H1 (cell line): ENCODE data around the gene MAPK4. TPM values are rescaled to one million over a fixed set of nuclear protein-coding genes. Genes with fewer than 3 reads are reported as not detected.
A peak's percentile ranks its signal among the peaks of the same experiment; 100 is the strongest.

Experiments used
- CTCF ChIA-PET: fragments of 300-600 bp; sonication (Branson Sonifier 250); formaldehyde crosslinking; loops from one replicate; lab custom pipeline; 2021; ENCODE audit not compliant: partially characterized antibody; lab: Charles Lee
- POLR2A ChIA-PET: fragments of 300-600 bp; sonication (Branson Sonifier 250); formaldehyde crosslinking; loops from one replicate; lab custom pipeline; 2021; ENCODE audit warnings: inconsistent platforms; ENCODE audit not compliant: partially characterized antibody; lab: Charles Lee
- DNase-seq, 2 experiments: peaks; one replicate each; pipeline versions ENCODE4 v3.0.0 to v3.0.0-alpha.2; 2010 to 2022; ENCODE audit warnings: low spot score in 2 of 2, low read depth in 1 of 2, mixed read lengths in 1 of 2
- FAIRE-seq: peaks from 2 replicates; lab custom pipeline; 2011; peaks lifted over from hg19 to GRCh38; lab: Jason Lieb, UNC
- H2AFZ ChIP-seq: 2 replicates; pipeline ENCODE4 v1.8.1; 2012; ENCODE audit warnings: low read length, inconsistent platforms
- H2AK5ac ChIP-seq: 2 replicates; pipeline ENCODE4 v1.6.1; 2013; ENCODE audit warnings: low read depth, low read length
- H2BK120ac ChIP-seq: replicated peaks from 2 replicates; pipeline ENCODE3; 2013; ENCODE audit warnings: low read depth, low read length, inconsistent platforms
- H2BK12ac ChIP-seq: 2 replicates; pipeline ENCODE4 v1.6.1; 2013; ENCODE audit warnings: low read depth, low read length
- H2BK15ac ChIP-seq: 2 replicates; pipeline ENCODE4 v1.6.1; 2013; ENCODE audit warnings: low read length
- H2BK20ac ChIP-seq: 2 replicates; pipeline ENCODE4 v1.6.1; 2013; ENCODE audit warnings: low read length
- H2BK5ac ChIP-seq: 2 replicates; pipeline ENCODE4 v1.6.1; 2013; ENCODE audit warnings: low read depth, low read length
- H3K14ac ChIP-seq: 2 replicates; pipeline ENCODE4 v1.6.1; 2013; ENCODE audit warnings: inconsistent platforms; ENCODE audit not compliant: insufficient read length
- H3K18ac ChIP-seq: 2 replicates; pipeline ENCODE4 v1.6.1; 2013; ENCODE audit warnings: low read length; ENCODE audit errors: extremely low read depth
- H3K23ac ChIP-seq: 2 replicates; pipeline ENCODE4 v1.6.1; 2013; ENCODE audit warnings: inconsistent platforms; ENCODE audit not compliant: insufficient read length
- H3K23me2 ChIP-seq: 2 replicates; pipeline ENCODE4 v1.6.1; 2013; ENCODE audit warnings: low read depth, low read length
- H3K27ac ChIP-seq: 2 replicates; pipeline ENCODE4 v1.6.1; 2011; ENCODE audit warnings: low read depth, low read length, inconsistent platforms
- H3K27me3 ChIP-seq, 4 experiments: replicated peaks in 1 of 4; 1 replicate in 1 of 4; 2 replicates in 3 of 4; pipeline versions ENCODE4 v1.6.1 to v1.8.1; 2011 to 2013; ENCODE audit warnings: low read length in 3 of 4, mild to moderate bottlenecking in 3 of 4, inconsistent platforms in 2 of 4, mixed read lengths in 2 of 4, moderate library complexity in 1 of 4; ENCODE audit not compliant: control insufficient read depth in 3 of 4, insufficient read depth in 3 of 4; ENCODE audit errors: extremely low read depth in 1 of 4
- H3K36me3 ChIP-seq, 4 experiments: 2 replicates each; pipeline versions ENCODE4 v1.6.1 to v1.8.1; 2011 to 2013; ENCODE audit warnings: mild to moderate bottlenecking in 4 of 4, low read length in 3 of 4, moderate library complexity in 2 of 4, control low read depth in 1 of 4, inconsistent platforms in 1 of 4; ENCODE audit not compliant: insufficient read depth in 4 of 4, control insufficient read depth in 2 of 4
- H3K4ac ChIP-seq: replicated peaks from 2 replicates; pipeline ENCODE3; 2013; ENCODE audit warnings: low read length, low read depth, mixed read lengths, inconsistent platforms; ENCODE audit not compliant: insufficient read length
- H3K4me1 ChIP-seq, 4 experiments: replicated peaks in 1 of 4; 1 replicate in 1 of 4; 2 replicates in 3 of 4; pipeline versions ENCODE4 v1.6.1 to v1.8.1; 2011 to 2013; ENCODE audit warnings: low read length in 3 of 4, inconsistent platforms in 2 of 4, mixed read lengths in 1 of 4; ENCODE audit not compliant: insufficient read depth in 4 of 4, control insufficient read depth in 3 of 4
- H3K4me2 ChIP-seq, 2 experiments: 2 replicates each; pipeline versions ENCODE4 v1.6.1 to v1.8.1; 2011 to 2013; ENCODE audit warnings: low read depth in 2 of 2, low read length in 2 of 2, control low read depth in 1 of 2, inconsistent platforms in 1 of 2, mild to moderate bottlenecking in 1 of 2; ENCODE audit not compliant: insufficient read depth in 1 of 2
- H3K4me3 ChIP-seq, 4 experiments: fragments of 200-600, 300-600 bp in 1 of 4; sonication (generic), shearing (Covaris generic), sonication (Bioruptor Twin) in 1 of 4; 2 replicates each; pipeline versions ENCODE4 v1.5.1 to v1.8.1; 2011 to 2016; ENCODE audit warnings: low read length in 4 of 4, low read depth in 3 of 4, control low read depth in 2 of 4, inconsistent platforms in 2 of 4, mild to moderate bottlenecking in 2 of 4, mixed read lengths in 1 of 4, moderate library complexity in 1 of 4; ENCODE audit not compliant: insufficient read depth in 2 of 4; ENCODE audit errors: extremely low read depth in 1 of 4
- H3K56ac ChIP-seq: replicated peaks from 2 replicates; pipeline ENCODE3; 2013; ENCODE audit warnings: low read depth, mild to moderate bottlenecking, mixed read lengths, low read length, inconsistent platforms; ENCODE audit not compliant: insufficient read length
- H3K79me1 ChIP-seq: 2 replicates; pipeline ENCODE4 v1.6.1; 2013; ENCODE audit warnings: low read depth, low read length, control low read depth
- H3K79me2 ChIP-seq, 2 experiments: 2 replicates each; pipeline versions ENCODE4 v1.6.1 to v1.8.1; 2012 to 2013; ENCODE audit warnings: low read length in 2 of 2, mild to moderate bottlenecking in 2 of 2, inconsistent platforms in 1 of 2; ENCODE audit not compliant: insufficient read depth in 2 of 2, control insufficient read depth in 1 of 2
- H3K9ac ChIP-seq, 4 experiments: replicated peaks in 1 of 4; 1 replicate in 1 of 4; 2 replicates in 3 of 4; pipeline versions ENCODE4 v1.6.1 to v1.8.1; 2011 to 2013; ENCODE audit warnings: low read depth in 3 of 4, low read length in 3 of 4, control low read depth in 2 of 4, mild to moderate bottlenecking in 2 of 4, moderate library complexity in 2 of 4, inconsistent platforms in 1 of 4; ENCODE audit errors: extremely low read depth in 1 of 4
- H3K9me3 ChIP-seq, 2 experiments: 2 replicates each; pipeline versions ENCODE4 v1.6.1 to v1.8.1; 2012 to 2013; ENCODE audit warnings: mild to moderate bottlenecking in 2 of 2, moderate library complexity in 2 of 2, control low read depth in 1 of 2, inconsistent platforms in 1 of 2, low read depth in 1 of 2, low read length in 1 of 2, mixed read lengths in 1 of 2; ENCODE audit not compliant: insufficient read depth in 2 of 2
- H4K20me1 ChIP-seq, 2 experiments: replicated peaks in 1 of 2; 2 replicates each; pipeline versions ENCODE3 to v1.8.1; 2011 to 2013; ENCODE audit warnings: inconsistent platforms in 2 of 2, low read length in 2 of 2, mild to moderate bottlenecking in 1 of 2; ENCODE audit not compliant: insufficient read depth in 2 of 2, control insufficient read depth in 1 of 2
- H4K5ac ChIP-seq: 2 replicates; pipeline ENCODE4 v1.6.1; 2013; ENCODE audit warnings: low read length, low read depth, mixed read lengths, inconsistent platforms; ENCODE audit not compliant: insufficient read length
- H4K8ac ChIP-seq: 2 replicates; pipeline ENCODE4 v1.8.0; 2013; ENCODE audit warnings: mild to moderate bottlenecking, moderate library complexity, low read length, inconsistent platforms; ENCODE audit not compliant: insufficient read depth; ENCODE audit errors: extremely low read depth
- H4K91ac ChIP-seq: replicated peaks from 2 replicates; pipeline ENCODE3; 2013; ENCODE audit warnings: low read length, mixed read lengths, inconsistent platforms; ENCODE audit not compliant: insufficient read length
- BACH1 ChIP-seq: IDR thresholded peaks from 2 replicates; pipeline ENCODE4 v1.6.1; 2012; ENCODE audit warnings: low read length, improper control_type of control experiment
- CTCF ChIP-seq, 3 experiments: IDR thresholded peaks; 1 replicate in 2 of 3; 2 replicates in 1 of 3; pipeline versions ENCODE4 v1.5.1 to v1.6.1; 2011; ENCODE audit warnings: low read length in 3 of 3, mild to moderate bottlenecking in 3 of 3, inconsistent platforms in 2 of 3, low read depth in 1 of 3, moderate library complexity in 1 of 3; ENCODE audit not compliant: insufficient read depth in 1 of 3; ENCODE audit errors: control extremely low read depth in 1 of 3
- E2F6 ChIP-seq: IDR thresholded peaks from 2 replicates; pipeline ENCODE4 v1.6.1; 2012; ENCODE audit warnings: inconsistent platforms
- KDM1A ChIP-seq: fragments of 200-600, 300-600 bp; sonication (generic); IDR thresholded peaks from 2 replicates; pipeline ENCODE4 v1.7.1; 2016; ENCODE audit warnings: mild to moderate bottlenecking, low read length, borderline replicate concordance
- POLR2AphosphoS5 ChIP-seq: IDR thresholded peaks from 2 replicates; pipeline ENCODE4 v1.6.1; 2011; ENCODE audit warnings: low read depth, low read length
- RNF2 ChIP-seq: fragments of 200-900, 300-1000 bp; sonication (generic); IDR thresholded peaks from 2 replicates; pipeline ENCODE4 v1.7.1; 2016; ENCODE audit warnings: borderline replicate concordance, low read depth, mild to moderate bottlenecking, antibody characterized with exemption, low read length; ENCODE audit not compliant: poor library complexity, severe bottlenecking; ENCODE audit errors: missing control alignments
- SP1 ChIP-seq: IDR thresholded peaks from 2 replicates; pipeline ENCODE4 v1.6.1; 2011; ENCODE audit warnings: low read depth, low read length
- SP2 ChIP-seq: IDR thresholded peaks from 2 replicates; pipeline ENCODE4 v1.6.1; 2012; ENCODE audit warnings: mild to moderate bottlenecking, low read length, inconsistent platforms
- SP4 ChIP-seq: IDR thresholded peaks from 2 replicates; pipeline ENCODE4 v1.6.1; 2012; ENCODE audit warnings: low read length, inconsistent platforms
- TAF7 ChIP-seq: optimal IDR thresholded peaks from 2 replicates; pipeline ENCODE3; 2011; ENCODE audit warnings: low read depth, mild to moderate bottlenecking, inconsistent platforms, low read length, moderate library complexity, borderline replicate concordance
- TCF12 ChIP-seq: IDR thresholded peaks from 2 replicates; pipeline ENCODE4 v1.6.1; 2011; ENCODE audit warnings: low read depth, mild to moderate bottlenecking, low read length
- WGBS, 2 experiments: shearing (Covaris generic) in 1 of 2; methylation state at CpG; one replicate each; pipeline versions ENCODE4 v1.1.6 to v1.1.7; 2013 to 2015; ENCODE audit warnings: low lambda C conversion rate in 2 of 2, mixed read lengths in 2 of 2, inconsistent platforms in 1 of 2, low coverage in 1 of 2, missing lambda C conversion rate in 1 of 2; ENCODE audit not compliant: insufficient replicate concordance in 2 of 2, insufficient coverage in 1 of 2, insufficient read length in 1 of 2; ENCODE audit errors: extremely low coverage in 1 of 2, missing lambda C conversion rate in 1 of 2; 5-methylcytosine and 5-hydroxymethylcytosine counted together
- polyA plus RNA-seq, 7 experiments: library from polyadenylated mRNA; depleted of rRNA in 3 of 7; stranded (reverse) in 5 of 7; unstranded in 2 of 7; fragments of >200 nt in 5 of 7; fragments of 200-250 nt in 2 of 7; gene quantifications; 1 replicate in 5 of 7; 2 replicates in 1 of 7; 4 replicates in 1 of 7; pipeline versions ENCODE4 v1.2.1 to v1.2.3, GENCODE V29; 2011 to 2013; ENCODE audit warnings: missing spikeins in 2 of 7, mixed read lengths in 2 of 7
- total RNA-seq: library from RNA; stranded (reverse); fragmentation: NEBNext Ultra II Directional; extraction: Animal tissue kit (Norgen Biotek cat#: 25700); gene quantifications from 2 replicates; pipeline ENCODE4 v1.2.1, GENCODE V29; 2021

MAPK4 gene
- total and polyA plus RNA-seq, 2 of the 8 experiments (the other 6 are each of a cell fraction or from before 2014, with no cell fraction given) = 3.2 to 3.7 TPM

GRCh38 chr18:50696436-50696835, 136.5 kb downstream of the MAPK4 start:
- no peak overlapping the region for H4K5ac ChIP-seq
- no peak overlapping the region for H2BK12ac ChIP-seq
- no peaks in the 10 kb centered on the region for H3K27me3 ChIP-seq
- ChIA-PET CTCF (interaction anchor here (1.4 to 2.3 kb wide), 2 partner anchors 23 to 33 kb away, joined by 3 to 6 read pairs; no protein-coding TSS in a partner anchor), POLR2A (interaction anchor here (0.6 kb wide), 1 partner anchor 524 kb away, joined by 3 read pairs; no protein-coding TSS in a partner anchor)
- no peak overlapping the region for H3K4ac ChIP-seq
- no peaks in the 10 kb centered on the region for H3K23me2 ChIP-seq
- H2BK20ac ChIP-seq = no peak overlapping the region
- no peak overlapping the region; a peak in 2 of 7 replicates for H3K9ac ChIP-seq
- FAIRE-seq = no peak
- 0 out of 2 replicates have a peak overlapping the region, but pooled peaks have one; percentile 19 for H2BK15ac ChIP-seq
- H2AK5ac ChIP-seq = no peak overlapping the region
- H3K56ac ChIP-seq = no peak overlapping the region
- WGBS, 2 experiments = 77% methylated on average over 7 of the region's 7 CpGs; no CpG with 5 or more reads in 1 of the 2 experiments
- H4K20me1 ChIP-seq = no peaks in the 10 kb centered on the region
- H3K4me1 ChIP-seq = peaks cover 3 to 14% (median 13%) of the 10 kb centered on the region in 4 experiments; a peak in 5 of 7 replicates
- no peak overlapping the region for H3K4me2 ChIP-seq
- H2BK5ac ChIP-seq = no peak overlapping the region
- no peak overlapping the region for H4K8ac ChIP-seq
- H3K27ac ChIP-seq = no peak overlapping the region
- DNase-seq = no peak
- no peaks in the 10 kb centered on the region for H3K36me3 ChIP-seq
- 0 out of 2 replicates have a peak overlapping the region, but pooled peaks have one; percentile 25 for H2AFZ ChIP-seq
- H3K9me3 ChIP-seq = no peaks in the 10 kb centered on the region
- no peaks in the 10 kb centered on the region for H3K79me1 ChIP-seq
- no peak overlapping the region for H3K4me3 ChIP-seq
- H3K14ac ChIP-seq = no peak overlapping the region
- H3K18ac ChIP-seq = no peak overlapping the region
- no peaks in the 10 kb centered on the region for H3K79me2 ChIP-seq
- no peak overlapping the region for H4K91ac ChIP-seq
- no peak overlapping the region for H2BK120ac ChIP-seq
- H3K23ac ChIP-seq = no peak overlapping the region
- TF ChIP-seq SP4 (no peak), KDM1A (no peak), BACH1 (no peak), RNF2 (no peak), TAF7 (no peak), E2F6 (no peak), SP1 (no peak), CTCF (IDR thresholded peaks at IDR 0.05; ENCODE audit: control extremely low read depth in 1 of 3, insufficient read depth in 1 of 3, low read depth in 1 of 3, low read length in 3 of 3) (no peak), TCF12 (no peak), POLR2AphosphoS5 (no peak), SP2 (no peak)
